GM18526 (cell line): Measurements from ENCODE around the gene CD8A.

Experiments used
- POLR2A ChIP-seq: IDR thresholded peaks from 3 replicates; pipeline ENCODE4 v1.6.1; 2011; ENCODE audit not compliant: insufficient read length; ENCODE audit errors: extremely low read depth

Gene CD8A

DNA sequence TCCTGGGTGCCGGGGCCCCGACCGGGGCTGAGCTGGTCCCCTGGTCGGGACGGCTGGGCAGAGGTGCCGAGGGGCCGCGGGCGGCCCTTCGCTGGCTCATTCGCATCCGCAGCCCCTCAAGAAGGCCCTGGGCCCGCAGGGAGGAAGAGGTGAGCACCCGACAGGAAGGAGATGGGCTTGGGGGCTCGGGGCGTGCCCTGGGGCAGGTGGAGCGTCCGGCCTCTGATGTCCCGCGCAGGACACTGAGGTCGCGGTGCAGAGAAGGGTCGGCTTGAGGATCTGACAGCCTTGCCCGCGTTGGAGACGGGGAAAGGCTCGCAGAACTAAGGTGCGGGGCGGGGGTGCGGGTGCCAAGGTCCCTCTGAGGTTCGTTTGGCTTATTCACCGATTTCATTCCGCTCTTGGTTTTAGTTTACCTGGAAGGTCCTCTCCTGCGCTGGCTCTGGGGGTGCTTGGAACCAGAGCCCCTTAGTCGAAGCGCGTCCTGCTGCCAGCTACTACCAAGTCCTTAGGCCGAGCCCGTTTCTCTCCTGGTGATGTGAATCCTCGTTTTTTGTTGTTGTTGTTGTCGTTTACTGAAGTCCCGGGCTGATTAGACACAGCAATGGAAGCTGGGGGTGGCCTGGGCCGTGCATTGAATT lies 18.9 kb upstream of the CD8A start:
- no peak for TF ChIP-seq POLR2A

DNA sequence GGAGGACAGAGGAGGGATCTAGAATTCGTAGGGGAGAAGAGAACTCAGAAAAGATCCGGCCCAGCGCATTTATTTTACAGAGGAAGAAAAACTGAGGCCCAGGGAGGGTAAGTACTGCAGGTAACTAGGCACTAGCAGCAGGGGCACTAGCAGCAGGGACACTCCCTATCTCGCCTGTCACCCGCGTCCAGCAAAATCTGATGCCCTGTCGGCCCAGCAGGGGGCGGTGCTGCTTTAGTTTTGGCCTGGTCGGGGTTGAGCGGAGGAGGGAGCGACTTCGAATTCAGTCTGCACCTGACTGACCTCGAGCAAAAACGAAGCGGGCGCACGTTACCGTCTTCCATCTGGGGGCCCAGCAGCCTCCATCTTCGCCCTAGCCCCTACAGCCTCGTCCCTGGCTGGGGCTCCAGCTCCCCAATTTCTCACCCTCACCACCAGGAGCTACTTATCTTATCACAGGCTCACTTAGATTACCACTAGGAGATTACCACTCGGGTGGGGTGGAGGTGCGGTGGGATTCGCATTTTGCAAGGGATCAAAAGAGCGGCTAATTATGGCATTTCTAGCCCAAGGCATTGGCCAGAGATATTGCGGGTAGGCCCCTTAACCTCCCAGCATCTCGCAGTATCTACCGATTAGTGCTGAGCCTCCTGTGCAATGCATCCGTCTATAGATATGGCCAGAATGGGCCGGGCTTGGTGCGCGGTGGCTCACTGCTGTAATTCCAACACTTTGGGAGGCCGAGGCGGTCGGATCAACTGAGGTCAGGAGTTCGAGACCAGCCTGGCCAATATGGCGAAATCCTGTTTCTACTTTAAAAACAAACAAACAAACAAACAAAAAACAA lies 17.8 kb upstream of the CD8A start:
- TF ChIP-seq POLR2A: no peak

DNA sequence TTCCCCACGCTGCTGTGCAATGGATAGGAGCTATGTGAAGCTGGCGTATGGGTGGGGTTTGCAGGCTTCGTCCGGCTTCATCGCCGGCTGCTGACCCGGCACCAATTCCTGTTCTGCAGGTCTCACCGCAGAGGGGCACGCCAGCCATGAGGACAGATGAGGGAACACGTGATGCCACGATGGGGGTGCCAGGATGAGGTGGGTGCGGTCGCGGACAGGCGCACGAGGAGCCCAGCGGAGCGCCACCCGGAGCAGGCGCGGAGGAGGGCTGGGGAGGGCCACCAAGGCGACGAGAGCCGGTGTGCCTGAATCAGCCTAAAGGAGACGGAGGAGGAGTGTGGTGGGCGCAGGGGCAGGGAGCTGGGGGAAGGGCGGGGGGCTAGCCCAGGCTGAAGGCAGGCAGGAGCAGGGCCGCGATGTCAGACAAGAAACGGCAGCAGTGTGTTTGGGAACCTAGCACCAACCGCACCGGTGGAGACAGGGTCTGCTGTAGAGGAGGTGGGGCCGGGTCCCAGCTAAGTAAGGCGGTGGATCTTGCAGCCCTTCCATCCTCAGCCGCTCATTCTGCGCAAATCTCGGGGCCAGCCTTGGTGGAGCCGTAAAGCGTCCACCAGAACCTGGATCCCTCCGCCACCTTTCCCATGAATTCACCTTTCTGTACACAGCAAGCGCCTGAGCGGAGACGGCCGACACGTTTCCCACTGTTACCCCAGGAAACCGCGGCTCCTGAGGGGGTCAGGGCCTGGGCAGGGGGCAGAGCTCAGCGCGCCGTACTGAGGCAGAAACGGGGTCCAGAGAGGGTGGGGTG lies 17.0 kb upstream of the CD8A start:
- TF ChIP-seq POLR2A: no peak

- TF ChIP-seq POLR2A: no peak
Measured at GRCh38 chr2:86807133-86807467, 16.4 kb upstream of the CD8A start.

- TF ChIP-seq POLR2A: no peak
Measured at GRCh38 chr2:86806059-86806857, 15.5 kb upstream of the CD8A start.

GRCh38 chr2:86800856-86801567 lies 10.3 kb upstream of the CD8A start:
- TF ChIP-seq POLR2A: no peak

- TF ChIP-seq POLR2A: no peak
Measured at GRCh38 chr2:86794861-86795260, 4.1 kb upstream of the CD8A start.

- no peak for TF ChIP-seq POLR2A
Measured at GRCh38 chr2:86793752-86794151, 3.0 kb upstream of the CD8A start.

DNA sequence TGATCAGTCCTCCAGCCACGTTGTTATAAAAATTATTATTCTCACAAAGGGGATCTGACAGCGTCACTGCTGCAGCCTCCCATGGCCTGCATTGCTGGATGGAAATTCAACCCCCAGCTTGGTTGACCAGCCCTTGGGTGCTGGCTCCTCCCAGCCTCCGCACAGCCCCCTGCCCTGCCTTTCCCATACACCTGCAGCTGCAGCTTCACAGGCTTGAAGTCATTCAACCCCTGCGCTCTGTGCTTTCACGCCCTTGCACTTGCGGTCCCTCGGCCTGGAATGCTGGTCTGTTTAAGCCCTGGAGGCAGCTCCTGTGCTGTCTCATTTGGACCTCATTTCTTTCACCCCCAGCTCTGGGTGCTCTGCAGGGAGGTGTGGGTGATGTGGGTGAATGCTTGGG lies 860 bp upstream of the CD8A start:
- TF ChIP-seq POLR2A: no peak

GRCh38 chr2:86790134-86790675 lies 508 bp downstream of the CD8A start:
- TF ChIP-seq POLR2A: no peak

- no peak for TF ChIP-seq POLR2A
Measured at GRCh38 chr2:86789687-86790133, 1.0 kb downstream of the CD8A start.

- TF ChIP-seq POLR2A: no peak
Measured at GRCh38 chr2:86788881-86789686, 1.6 kb downstream of the CD8A start.

DNA sequence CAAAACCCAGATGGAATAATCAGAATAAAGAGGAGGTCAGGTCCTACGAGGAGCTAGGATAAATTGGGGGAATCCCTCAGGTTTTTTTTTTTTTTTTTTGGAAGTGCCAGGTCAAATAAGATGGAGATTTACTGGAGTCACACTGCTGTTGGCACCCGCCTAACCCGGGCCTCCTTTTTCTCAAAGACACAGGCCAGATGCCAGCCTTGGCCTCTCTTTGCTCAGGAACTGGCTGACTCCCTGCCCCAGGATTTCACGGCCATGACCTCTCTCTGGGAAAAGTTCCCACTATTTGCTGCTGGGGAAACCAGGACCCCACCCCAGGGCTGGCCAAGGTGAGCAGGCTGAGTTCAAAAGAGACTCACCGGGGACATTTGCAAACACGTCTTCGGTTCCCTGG lies 2.5 kb downstream of the CD8A start:
- TF ChIP-seq POLR2A: no peak
